ENCODE data around the gene TRIM66. TPM values are rescaled to one million over a fixed set of nuclear protein-coding genes. Genes with fewer than 3 reads are reported as not detected.

The TRIM66 gene, protein sequence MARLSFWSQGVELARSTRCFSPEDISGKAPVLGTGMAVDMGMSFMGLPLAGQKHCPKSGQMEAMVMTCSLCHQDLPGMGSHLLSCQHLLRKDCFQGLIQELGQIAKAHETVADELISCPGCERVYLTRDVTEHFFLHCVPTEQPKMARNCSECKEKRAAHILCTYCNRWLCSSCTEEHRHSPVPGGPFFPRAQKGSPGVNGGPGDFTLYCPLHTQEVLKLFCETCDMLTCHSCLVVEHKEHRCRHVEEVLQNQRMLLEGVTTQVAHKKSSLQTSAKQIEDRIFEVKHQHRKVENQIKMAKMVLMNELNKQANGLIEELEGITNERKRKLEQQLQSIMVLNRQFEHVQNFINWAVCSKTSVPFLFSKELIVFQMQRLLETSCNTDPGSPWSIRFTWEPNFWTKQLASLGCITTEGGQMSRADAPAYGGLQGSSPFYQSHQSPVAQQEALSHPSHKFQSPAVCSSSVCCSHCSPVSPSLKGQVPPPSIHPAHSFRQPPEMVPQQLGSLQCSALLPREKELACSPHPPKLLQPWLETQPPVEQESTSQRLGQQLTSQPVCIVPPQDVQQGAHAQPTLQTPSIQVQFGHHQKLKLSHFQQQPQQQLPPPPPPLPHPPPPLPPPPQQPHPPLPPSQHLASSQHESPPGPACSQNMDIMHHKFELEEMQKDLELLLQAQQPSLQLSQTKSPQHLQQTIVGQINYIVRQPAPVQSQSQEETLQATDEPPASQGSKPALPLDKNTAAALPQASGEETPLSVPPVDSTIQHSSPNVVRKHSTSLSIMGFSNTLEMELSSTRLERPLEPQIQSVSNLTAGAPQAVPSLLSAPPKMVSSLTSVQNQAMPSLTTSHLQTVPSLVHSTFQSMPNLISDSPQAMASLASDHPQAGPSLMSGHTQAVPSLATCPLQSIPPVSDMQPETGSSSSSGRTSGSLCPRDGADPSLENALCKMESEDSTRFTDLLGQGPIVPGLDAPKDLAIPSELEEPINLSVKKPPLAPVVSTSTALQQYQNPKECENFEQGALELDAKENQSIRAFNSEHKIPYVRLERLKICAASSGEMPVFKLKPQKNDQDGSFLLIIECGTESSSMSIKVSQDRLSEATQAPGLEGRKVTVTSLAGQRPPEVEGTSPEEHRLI (N-terminal part only)
- total RNA-seq, result 2.2 and 4.0 TPM in 2 replicates

- DNase-seq (ENCODE audit: low read depth in 2 of 2), result peak; percentile 97 to 98
Measured at GRCh38 chr11:8682303-8683114, at the start of gene TRIM66, which contains the start of gene RPL27A. Gene TRIM66 (minus strand): TSS chr11:8682665. CDS start chr11:8672274, 10,391 bp downstream. Gene RPL27A (plus strand): TSS chr11:8682792. CDS start chr11:8682814, 22 bp downstream.

- DNase-seq (ENCODE audit: low read depth in 2 of 2), result no peak
Measured at GRCh38 chr11:8731647-8732323, 49.3 kb upstream of the TRIM66 start.

- DNase-seq (ENCODE audit: low read depth in 2 of 2), result no peak
Measured at GRCh38 chr11:8730697-8731020, 48.2 kb upstream of the TRIM66 start.

GRCh38 chr11:8729837-8730696 is 47.6 kb upstream of the TRIM66 start:
- no peak for DNase-seq (ENCODE audit: low read depth in 2 of 2)

- no peak for DNase-seq (ENCODE audit: low read depth in 2 of 2)
Measured at GRCh38 chr11:8729067-8729466, 46.6 kb upstream of the TRIM66 start.

DNA sequence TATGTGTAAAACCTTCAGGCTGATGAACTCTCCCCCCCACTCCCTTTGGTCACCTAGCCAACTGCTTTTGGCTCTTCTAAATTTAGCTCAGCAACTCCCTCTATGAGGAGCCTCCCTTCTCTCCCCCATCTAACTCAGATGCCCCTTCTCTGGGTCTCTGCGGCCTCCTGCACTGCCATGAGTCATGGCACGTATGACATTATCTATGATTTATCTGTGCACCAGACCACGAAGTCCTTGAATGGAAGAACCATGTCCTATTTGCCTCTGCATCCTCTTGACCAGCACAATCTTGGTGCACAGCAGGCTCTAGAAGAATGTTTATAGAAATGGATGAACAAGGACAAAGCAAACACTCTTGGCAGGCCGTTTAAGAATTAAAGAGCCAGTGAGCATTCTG is 46.1 kb upstream of the TRIM66 start:
- no peak for DNase-seq (ENCODE audit: low read depth in 2 of 2)

- DNase-seq (ENCODE audit: low read depth in 2 of 2), result no peak
Measured at GRCh38 chr11:8726395-8726794, 43.9 kb upstream of the TRIM66 start.

DNA sequence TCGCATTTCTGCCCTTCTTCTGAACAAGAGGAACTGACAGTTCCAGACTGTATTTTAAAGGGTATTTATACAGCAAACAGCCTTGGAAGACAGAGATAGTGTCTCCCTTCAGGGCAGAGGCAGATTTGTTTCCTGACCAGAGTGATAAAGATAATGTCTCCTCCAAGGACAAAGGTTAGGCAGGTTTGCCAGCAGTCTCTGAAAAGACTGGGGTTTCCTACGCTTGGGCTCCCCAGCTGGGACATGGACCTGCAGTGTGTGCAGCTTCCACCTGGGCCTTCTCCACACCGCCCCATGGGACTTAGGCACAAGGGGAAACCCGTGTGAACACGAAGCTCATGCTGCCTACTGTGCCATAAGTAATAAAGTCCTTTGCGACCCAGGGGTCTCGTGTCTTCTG is 42.2 kb upstream of the TRIM66 start:
- no peak for DNase-seq (ENCODE audit: low read depth in 2 of 2)

DNA sequence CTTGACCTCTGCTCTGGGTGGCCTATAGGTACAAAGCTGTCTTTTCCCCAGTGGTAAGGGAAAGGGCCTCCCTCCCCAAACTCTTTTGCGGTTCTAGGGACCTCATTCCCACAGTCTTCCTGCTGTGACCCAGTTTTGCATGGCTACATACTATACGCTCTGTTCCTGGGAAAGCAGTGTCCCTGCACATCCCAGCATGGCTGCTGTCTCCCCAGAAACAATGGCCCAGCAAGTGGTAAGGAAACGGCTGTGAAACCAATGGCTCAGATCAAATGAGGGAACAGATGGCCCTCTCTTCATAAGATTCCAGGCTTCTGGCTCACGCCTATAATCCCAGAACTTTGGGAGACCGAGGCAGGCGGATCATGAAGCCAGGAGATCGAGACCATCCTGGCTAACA is 41.2 kb upstream of the TRIM66 start:
- no peak for DNase-seq (ENCODE audit: low read depth in 2 of 2)

- DNase-seq (ENCODE audit: low read depth in 2 of 2), result no peak
Measured at GRCh38 chr11:8722809-8723208, 40.3 kb upstream of the TRIM66 start.

GRCh38 chr11:8721609-8722500 is 39.4 kb upstream of the TRIM66 start:
- DNase-seq (ENCODE audit: low read depth in 2 of 2), result no peak

DNA sequence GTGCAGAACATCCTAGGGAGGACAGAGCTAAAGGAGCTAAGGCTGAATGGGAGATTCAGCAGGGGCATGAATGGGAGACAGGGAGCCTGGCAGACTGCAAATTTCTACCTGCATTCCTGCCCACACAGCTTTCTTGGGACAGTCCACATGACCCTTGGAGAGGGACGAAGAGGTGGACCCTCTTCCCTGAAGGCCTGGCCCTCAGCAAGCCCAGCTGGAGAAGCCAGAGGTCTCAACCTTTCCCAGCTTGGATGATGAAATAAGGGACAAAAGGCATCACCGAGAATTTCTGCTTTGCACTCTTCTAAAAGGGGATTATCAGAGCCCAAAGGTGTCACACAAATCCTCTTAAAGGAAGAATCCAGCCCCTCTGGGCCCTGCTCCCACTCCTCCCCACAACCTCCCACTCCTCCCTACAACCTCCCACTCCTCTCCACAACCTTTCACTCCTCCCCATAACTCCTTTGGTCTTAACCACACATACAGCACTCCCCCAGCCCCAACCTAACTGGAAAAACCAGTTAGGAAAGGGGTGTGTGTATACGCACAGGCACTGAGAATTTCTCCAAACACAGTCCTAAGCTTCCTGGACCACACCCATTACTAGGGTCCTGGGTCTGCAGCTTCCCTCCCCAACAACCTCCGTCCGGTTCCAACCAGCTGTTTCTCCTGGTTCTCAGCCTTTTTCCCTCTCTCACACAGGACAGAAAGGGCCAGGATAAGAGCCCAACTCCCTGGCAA is 38.6 kb upstream of the TRIM66 start:
- DNase-seq (ENCODE audit: low read depth in 2 of 2), result no peak

DNA sequence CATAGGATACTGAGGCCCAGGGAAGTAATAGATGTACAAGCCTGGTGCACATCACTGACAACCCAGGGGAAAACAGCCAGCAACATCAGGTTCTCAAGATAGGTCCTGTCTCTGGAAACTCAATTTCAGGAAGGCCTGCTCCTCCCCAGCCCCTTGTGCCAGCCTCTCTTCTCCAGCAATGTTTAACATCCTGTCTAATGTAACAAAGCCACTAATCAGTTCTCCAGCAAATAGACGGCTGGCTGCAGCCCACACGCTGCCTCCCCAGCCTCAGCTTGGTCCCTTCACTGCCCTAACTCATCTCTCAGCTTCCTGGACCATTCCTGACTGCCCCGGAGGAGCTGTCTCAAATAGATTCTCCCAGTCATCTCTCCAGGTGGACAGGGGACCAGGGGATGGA is 37.9 kb upstream of the TRIM66 start:
- no peak for DNase-seq (ENCODE audit: low read depth in 2 of 2)

DNA sequence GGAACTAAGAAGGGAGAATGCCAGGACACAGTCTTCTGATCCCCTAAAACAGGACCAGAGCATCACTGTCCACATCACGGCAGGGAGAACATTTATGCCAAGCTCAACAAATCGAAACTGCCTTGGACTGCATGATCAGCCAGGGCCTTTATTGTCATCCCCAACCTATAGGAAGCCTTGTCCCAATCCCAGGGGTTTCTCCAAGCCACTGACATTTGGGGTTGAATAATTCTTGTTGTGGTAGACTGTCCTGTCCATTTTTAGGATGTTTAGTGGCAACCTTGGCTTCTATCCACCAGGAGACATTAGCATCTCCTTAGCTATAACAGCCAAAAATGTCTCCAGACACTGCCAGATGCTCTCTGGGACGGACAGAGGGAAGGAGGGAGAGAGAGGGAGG is 37.3 kb upstream of the TRIM66 start:
- DNase-seq (ENCODE audit: low read depth in 2 of 2), result no peak

DNA sequence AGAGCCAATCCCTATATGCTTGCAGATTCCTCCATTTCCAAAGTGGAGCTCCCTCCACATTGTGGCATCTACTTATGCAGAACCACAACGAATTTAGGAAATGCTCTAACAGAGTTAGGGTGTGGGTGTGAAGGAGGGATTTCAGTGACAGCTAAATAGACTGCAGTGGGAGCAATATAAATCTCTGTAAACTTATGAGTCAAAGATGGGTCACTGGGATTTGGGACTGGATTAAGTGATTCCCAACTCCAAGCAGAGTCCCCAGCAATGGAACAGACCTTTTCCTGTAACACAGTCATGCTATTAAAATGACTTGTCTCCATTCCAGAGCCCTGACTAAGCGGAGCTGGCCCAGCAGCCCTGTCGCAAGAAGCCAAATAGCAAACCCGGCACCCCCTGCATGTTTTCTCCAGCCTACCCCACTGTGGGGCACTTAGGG is 36.8 kb upstream of the TRIM66 start:
- DNase-seq (ENCODE audit: low read depth in 2 of 2), result peak; percentile 62 to 80

GRCh38 chr11:8717876-8718753 is 35.6 kb upstream of the TRIM66 start:
- peak; percentile 65 to 84 for DNase-seq (ENCODE audit: low read depth in 2 of 2)

DNA sequence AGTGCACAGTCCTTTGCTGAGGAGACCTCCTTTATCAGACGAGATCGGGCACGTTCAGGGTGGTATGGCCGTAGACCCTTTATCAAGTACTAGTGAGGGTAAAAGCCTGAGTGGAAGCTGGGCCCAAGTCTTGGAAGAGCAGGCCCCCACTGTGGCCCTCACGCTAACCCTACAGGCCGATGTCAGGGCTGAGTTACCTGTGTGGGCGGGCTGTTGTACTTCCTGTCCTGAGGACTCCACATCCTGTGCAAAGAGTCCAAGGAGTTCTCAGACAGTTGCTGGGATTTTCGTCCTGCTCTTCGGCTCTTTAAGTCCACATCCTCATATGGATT is 35.0 kb upstream of the TRIM66 start:
- DNase-seq (ENCODE audit: low read depth in 2 of 2), result peak in 1 of 2 donors; percentile 13

All from lung microvascular endothelial cell (primary cell).